Thyroid gland (tissue), 4 donors: ENCODE data around the gene GCC1. TPM values are rescaled to one million over a fixed set of nuclear protein-coding genes. Genes with fewer than 3 reads are reported as not detected.
A peak's percentile ranks its signal among the peaks of the same experiment; 100 is the strongest.

ENCODE experiments used
- DNase-seq, 2 donors: peaks; one replicate each; pipeline ENCODE4 v3.0.0-alpha.2; 2019
- H3K27ac ChIP-seq, 3 donors: fragments of 200-600 bp; sonication (generic); 1 replicate in 2 of 3; 2 replicates in 1 of 3; pipeline ENCODE4 v1.5.1; 2016 to 2019; ENCODE audit warnings: mild to moderate bottlenecking in 1 of 3, moderate library complexity in 1 of 3
- H3K27me3 ChIP-seq: fragments of 200-600 bp; sonication (generic); one replicate; pipeline ENCODE4 v1.5.1; 2019
- H3K36me3 ChIP-seq, 2 donors: fragments of 200-600 bp; sonication (generic); one replicate each; pipeline ENCODE4 v1.5.1; 2016 to 2019
- H3K4me1 ChIP-seq, 2 donors: fragments of 200-600 bp; sonication (generic); one replicate each; pipeline ENCODE4 v1.5.1; 2017 to 2019
- H3K4me3 ChIP-seq, 3 donors: fragments of 200-600 bp; sonication (generic); replicated peaks in 1 of 3; 1 replicate in 2 of 3; 2 replicates in 1 of 3; pipeline ENCODE4 v1.5.1; 2016; ENCODE audit warnings: mild to moderate bottlenecking in 1 of 3
- H3K9me3 ChIP-seq: fragments of 200-600 bp; sonication (generic); one replicate; pipeline ENCODE4 v1.5.1; 2017
- CTCF ChIP-seq, 6 experiments: fragments of 200-600 bp in 3 of 6; fragments of 450-650 bp in 3 of 6; sonication (generic) in 3 of 6; IDR thresholded peaks; one replicate each; pipeline ENCODE4 v1.5.1; 2016 to 2019; ENCODE audit warnings: antibody characterized with exemption in 6 of 6, mild to moderate bottlenecking in 2 of 6, inconsistent platforms in 1 of 6, moderate library complexity in 1 of 6
- POLR2A ChIP-seq, 2 donors: fragments of 450-650 bp; IDR thresholded peaks; one replicate each; pipeline ENCODE4 v1.6.1; 2017; ENCODE audit warnings: antibody characterized with exemption in 2 of 2, mild to moderate bottlenecking in 2 of 2, moderate library complexity in 1 of 2
- WGBS, 2 donors: methylation state at CpG; one replicate each; pipeline ENCODE4 v1.1.5; 2017; 5-methylcytosine and 5-hydroxymethylcytosine counted together
- intact Hi-C: fragments of 100-400 bp; cut with DNase I; formaldehyde crosslinking; loops from one replicate; pipeline ENCODE4 v1.15.1; 2023
- total RNA-seq, 4 donors: library from RNA; depleted of rRNA; stranded (reverse); fragments of >200 nt; gene quantifications; one replicate each; pipeline ENCODE4 v1.2.3, GENCODE V29; 2016

GCC1 gene
- total RNA-seq, 4 donors from 2014 or later = 15.2 to 19.7 (median 18.0) TPM

DNA sequence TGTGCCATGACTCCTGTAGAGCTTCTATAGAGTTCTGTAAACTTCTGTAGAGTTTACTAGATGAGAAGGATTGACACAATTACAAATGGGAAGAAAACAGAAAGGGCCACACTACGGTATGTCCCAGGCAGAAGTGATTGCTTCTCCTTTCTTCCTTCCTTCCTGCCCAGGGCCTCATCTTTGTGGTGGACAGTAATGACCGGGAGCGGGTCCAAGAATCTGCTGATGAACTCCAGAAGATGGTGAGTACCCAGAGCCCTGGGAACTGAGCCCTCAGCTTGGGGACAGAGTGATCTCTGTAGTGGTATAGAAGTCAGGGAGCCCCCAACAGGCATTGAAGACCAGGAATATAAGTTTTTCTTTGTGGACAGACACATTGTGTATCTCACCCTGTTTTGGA, 4.5 kb upstream of the GCC1 start:
- 76 to 77% methylated on average over 3 of the region's 3 CpGs for WGBS, 2 donors
- Histone ChIP-seq H3K4me3 (no peak overlapping the region), H3K4me1 (peaks cover 17 to 20% of the 10 kb centered on the region in 2 donors), H3K27ac (no peak overlapping the region), H3K27me3 (no peaks in the 10 kb centered on the region), H3K9me3 (no peaks in the 10 kb centered on the region), H3K36me3 (peaks cover 16 to 27% of the 10 kb centered on the region in 2 donors)
- intact Hi-C loops = loop anchor here (5.0 kb wide), 2 partner anchors 62 to 198 kb away; partner anchors contain the start of genes SND1 and ZNF800
- no peak for DNase-seq
- TF ChIP-seq POLR2A (IDR thresholded peaks at IDR 0.05) = no peak
- no peak for TF ChIP-seq CTCF (IDR thresholded peaks at IDR 0.05)

DNA sequence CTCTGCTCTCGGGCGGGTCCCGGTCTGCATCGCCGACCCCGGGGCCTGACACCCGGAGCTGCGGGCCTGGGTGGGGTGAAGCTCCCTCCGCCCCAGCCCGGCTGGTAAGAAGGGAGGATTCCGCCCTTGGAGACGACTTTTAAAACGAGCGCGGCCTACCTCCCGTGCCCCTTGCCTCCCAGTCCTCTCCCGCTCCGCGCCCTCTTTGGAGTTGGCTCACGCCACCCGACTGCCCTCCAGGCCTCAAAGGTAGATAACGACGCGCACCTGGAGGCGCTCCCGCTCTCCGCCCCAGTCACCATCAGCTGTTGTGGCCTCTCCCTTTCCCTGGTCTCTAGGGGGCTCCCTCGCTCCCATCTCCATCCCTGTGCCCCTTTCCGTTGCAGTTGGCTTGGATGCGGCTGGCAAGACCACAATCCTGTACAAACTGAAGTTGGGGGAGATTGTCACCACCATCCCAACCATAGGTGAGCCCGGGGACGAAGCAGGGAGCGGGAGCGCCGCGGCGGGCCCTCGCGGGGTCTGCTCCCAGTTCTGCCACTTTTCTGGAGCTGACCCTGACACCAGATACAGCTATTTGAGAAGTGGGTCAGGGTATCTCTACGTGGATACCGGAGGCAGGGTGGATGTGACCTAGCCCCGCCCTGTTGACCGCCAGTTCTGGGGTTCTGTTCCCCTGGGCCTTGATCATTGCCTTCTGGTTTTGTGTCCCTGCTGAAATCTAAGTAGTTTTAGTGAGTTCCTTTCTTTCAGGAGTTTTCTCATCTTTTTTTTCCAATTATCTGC, 3.5 kb upstream of the GCC1 start:
- H3K36me3 ChIP-seq = peaks cover 16 to 27% of the 10 kb centered on the region in 2 donors
- no peaks in the 10 kb centered on the region for H3K27me3 ChIP-seq
- peak overlapping the region; percentile 80 to 93 (median 85) for H3K27ac ChIP-seq
- intact Hi-C loops = loop anchor here (5.0 kb wide), 2 partner anchors 63 to 197 kb away; partner anchors contain the start of genes SND1 and ZNF800
- peak in 4 of 6 experiments; percentile 5 to 43 (median 30) for TF ChIP-seq CTCF (IDR thresholded peaks at IDR 0.05)
- TF ChIP-seq POLR2A (IDR thresholded peaks at IDR 0.05) = no peak
- no peaks in the 10 kb centered on the region for H3K9me3 ChIP-seq
- H3K4me1 ChIP-seq = peaks cover 26 to 28% of the 10 kb centered on the region in 2 donors
- WGBS, 2 donors = 7% methylated on average over 25 to 27 of the region's 43 CpGs
- peak overlapping the region; percentile 98 to 100 (median 99) for H3K4me3 ChIP-seq
- DNase-seq = peak; percentile 62 to 67

DNA sequence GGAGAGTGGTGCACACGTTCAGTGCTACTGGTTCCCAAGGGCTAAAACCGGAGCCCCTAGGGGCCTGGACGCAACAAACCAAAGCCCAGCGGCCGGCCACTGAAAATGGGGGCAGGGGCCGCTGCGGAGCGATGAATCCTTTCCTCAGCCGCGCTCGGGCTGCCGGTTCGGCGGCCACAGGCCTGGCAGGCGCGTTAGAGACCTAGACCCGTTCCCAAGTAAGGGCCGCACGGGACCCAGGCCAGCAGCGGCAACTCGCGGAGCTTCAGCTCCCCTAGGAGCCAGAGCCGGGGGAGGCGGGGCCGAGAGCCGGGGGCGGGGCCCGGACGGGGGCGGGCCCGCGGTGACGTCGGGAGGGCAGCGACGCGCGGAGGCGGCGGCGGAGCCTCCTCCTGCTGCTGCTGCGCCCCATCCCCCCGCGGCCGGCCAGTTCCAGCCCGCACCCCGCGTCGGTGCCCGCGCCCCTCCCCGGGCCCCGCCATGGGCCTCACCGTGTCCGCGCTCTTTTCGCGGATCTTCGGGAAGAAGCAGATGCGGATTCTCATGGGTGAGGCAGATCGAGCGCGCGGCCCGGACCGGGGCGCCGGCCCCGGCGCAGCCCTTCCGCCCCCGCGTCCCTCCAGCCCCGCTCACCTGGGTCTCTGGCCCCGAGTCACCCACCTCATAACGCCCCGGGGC, 2.8 kb upstream of the GCC1 start, which contains the start of gene ARF5:
Gene ARF5 (plus strand): TSS at position 393 of the 678 bp plus-strand sequence. CDS start 88 bp downstream, at position 481.
- Histone ChIP-seq H3K9me3 (no peaks in the 10 kb centered on the region), H3K4me1 (peaks cover 31 to 36% of the 10 kb centered on the region in 2 donors), H3K27me3 (no peaks in the 10 kb centered on the region), H3K4me3 (peak within 1 kb of the TSS; percentile 98 to 100 (median 99)), H3K36me3 (peaks cover 16 to 27% of the 10 kb centered on the region in 2 donors), H3K27ac (peak within 1 kb of the TSS; percentile 85 to 93 (median 91))
- DNase-seq = peak; percentile 88 to 89
- intact Hi-C loops = loop anchor here (5.0 kb wide), 2 partner anchors 64 to 196 kb away; partner anchors contain the start of genes SND1 and ZNF800
- 2 to 7% methylated on average over 13 to 14 of the region's 77 CpGs for WGBS, 2 donors
- TF ChIP-seq CTCF (IDR thresholded peaks at IDR 0.05) (no peak), POLR2A (IDR thresholded peaks at IDR 0.05) (peak in 1 of 2 donors; percentile 69)

- no peaks in the 10 kb centered on the region for H3K27me3 ChIP-seq
- peak overlapping the region; percentile 85 to 93 (median 91) for H3K27ac ChIP-seq
- intact Hi-C loops = loop anchor here (5.0 kb wide), 2 partner anchors 65 to 195 kb away; partner anchors contain the start of genes SND1 and ZNF800
- H3K36me3 ChIP-seq = peaks cover 17 to 32% of the 10 kb centered on the region in 2 donors
- TF ChIP-seq CTCF (IDR thresholded peaks at IDR 0.05) = no peak
- TF ChIP-seq POLR2A (IDR thresholded peaks at IDR 0.05) = no peak
- 53 to 55% methylated on average over 17 to 20 of the region's 20 CpGs for WGBS, 2 donors
- DNase-seq = peak; percentile 22 to 26
- peak overlapping the region; percentile 56 to 100 (median 98) for H3K4me3 ChIP-seq
- H3K9me3 ChIP-seq = no peaks in the 10 kb centered on the region
- H3K4me1 ChIP-seq = peaks cover 31 to 38% of the 10 kb centered on the region in 2 donors
Observed at GRCh38 chr7:127587663-127588018, 2.2 kb upstream of the GCC1 start.
